ENCODE data around the gene ANTKMT.

Gene ANTKMT

GRCh38 chr16:760065-760464, 39.1 kb downstream of the ANTKMT start:
- no peak for TF ChIP-seq CTCF (IDR thresholded peaks at IDR 0.05; ENCODE audit: low read depth, low read length, missing control alignments)
- no peak overlapping the region for H3K4me3 ChIP-seq (ENCODE audit: low read depth, low read length)
- no peak for DNase-seq (ENCODE audit: low read depth)

GRCh38 chr16:760545-761343, 39.8 kb downstream of the ANTKMT start, which contains the start of gene MSLN:
MSLN (plus strand) TSS chr16:760734; CDS start chr16:762681, 1,947 bp downstream.
- no peak for DNase-seq (ENCODE audit: low read depth)
- H3K4me3 ChIP-seq (ENCODE audit: low read depth, low read length), result no peak within 1 kb of the TSS
- TF ChIP-seq CTCF (IDR thresholded peaks at IDR 0.05; ENCODE audit: low read depth, low read length, missing control alignments), result no peak

GRCh38 chr16:761625-762513, 40.9 kb downstream of the ANTKMT start:
- no peak overlapping the region for H3K4me3 ChIP-seq (ENCODE audit: low read depth, low read length)
- TF ChIP-seq CTCF (IDR thresholded peaks at IDR 0.05; ENCODE audit: low read depth, low read length, missing control alignments), result no peak
- no peak for DNase-seq (ENCODE audit: low read depth)

GRCh38 chr16:762595-763268, 41.8 kb downstream of the ANTKMT start:
- TF ChIP-seq CTCF (IDR thresholded peaks at IDR 0.05; ENCODE audit: low read depth, low read length, missing control alignments), result no peak
- no peak for DNase-seq (ENCODE audit: low read depth)
- no peak overlapping the region for H3K4me3 ChIP-seq (ENCODE audit: low read depth, low read length)

- DNase-seq (ENCODE audit: low read depth), result no peak
- no peak for TF ChIP-seq CTCF (IDR thresholded peaks at IDR 0.05; ENCODE audit: low read depth, low read length, missing control alignments)
- H3K4me3 ChIP-seq (ENCODE audit: low read depth, low read length), result no peak overlapping the region
These were observed 42.6 kb downstream of the ANTKMT start for GRCh38 chr16:763369-764183.

GRCh38 chr16:764184-764750, 43.3 kb downstream of the ANTKMT start:
- no peak overlapping the region for H3K4me3 ChIP-seq (ENCODE audit: low read depth, low read length)
- no peak for DNase-seq (ENCODE audit: low read depth)
- TF ChIP-seq CTCF (IDR thresholded peaks at IDR 0.05; ENCODE audit: low read depth, low read length, missing control alignments), result no peak
